Activated T-cell treated with anti-CD3 and anti-CD28 coated beads for 24 hours (primary cell): ENCODE data around the gene ALOXE3.
A peak's percentile ranks its signal among the peaks of the same experiment; 100 is the strongest.
"Not testable (repeated sequence)": the region's sequence is repeated elsewhere in the genome, so short reads cannot be mapped to it uniquely, and the experiment has no call there.

Source experiments
- DNase-seq: peaks from one replicate; pipeline ENCODE4 v3.0.0-alpha.2; 2020; ENCODE audit warnings: low read depth

Gene ALOXE3

GRCh38 chr17:8121681-8122421 is 3.5 kb upstream of the ALOXE3 start:
- DNase-seq = no peak

- DNase-seq = no peak
These were observed 3.0 kb upstream of the ALOXE3 start for GRCh38 chr17:8121407-8121680.

- peak; percentile 83 for DNase-seq
These were observed 2.4 kb upstream of the ALOXE3 start for GRCh38 chr17:8120520-8121406.

GRCh38 chr17:8119581-8120519 is 1.5 kb upstream of the ALOXE3 start:
- DNase-seq = peak; percentile 90

- peak; percentile 79 for DNase-seq
These were observed 661 bp upstream of the ALOXE3 start for GRCh38 chr17:8118769-8119580.

- no peak for DNase-seq
These were observed 841 bp downstream of the ALOXE3 start for GRCh38 chr17:8117367-8117979.

- DNase-seq = no peak
These were observed 1.5 kb downstream of the ALOXE3 start for GRCh38 chr17:8116776-8117175.

- DNase-seq = no peak
These were observed 7.4 kb downstream of the ALOXE3 start for GRCh38 chr17:8110907-8111306.

GRCh38 chr17:8110456-8110804 is 7.9 kb downstream of the ALOXE3 start:
- DNase-seq = no peak

GRCh38 chr17:8109661-8110455 is 8.5 kb downstream of the ALOXE3 start:
- peak; percentile 69 for DNase-seq

- DNase-seq = no peak
These were observed 9.2 kb downstream of the ALOXE3 start for GRCh38 chr17:8108972-8109660.

GRCh38 chr17:8106980-8107379 is 11.3 kb downstream of the ALOXE3 start:
- DNase-seq = not testable (repeated sequence)

- no peak for DNase-seq
These were observed 12.3 kb downstream of the ALOXE3 start for GRCh38 chr17:8105957-8106398.

- no peak for DNase-seq
These were observed 13.4 kb downstream of the ALOXE3 start for GRCh38 chr17:8104911-8105310.

GRCh38 chr17:8103549-8103948 is 14.8 kb downstream of the ALOXE3 start:
- DNase-seq = no peak

GRCh38 chr17:8101721-8102120 is 16.6 kb downstream of the ALOXE3 start:
- no peak for DNase-seq

- DNase-seq = no peak
These were observed 17.6 kb downstream of the ALOXE3 start for GRCh38 chr17:8100763-8101162.

GRCh38 chr17:8100111-8100510 is 18.2 kb downstream of the ALOXE3 start:
- no peak for DNase-seq

GRCh38 chr17:8096541-8096940 is 21.8 kb downstream of the ALOXE3 start:
- DNase-seq = no peak

GRCh38 chr17:8095361-8095760 is 23.0 kb downstream of the ALOXE3 start:
- no peak for DNase-seq
